ENCODE results near the gene MAN1C1.

MAN1C1 gene

GRCh38 chr1:25700144-25700523, 83.5 kb downstream of the MAN1C1 start:
- DNase-seq = no peak

DNA sequence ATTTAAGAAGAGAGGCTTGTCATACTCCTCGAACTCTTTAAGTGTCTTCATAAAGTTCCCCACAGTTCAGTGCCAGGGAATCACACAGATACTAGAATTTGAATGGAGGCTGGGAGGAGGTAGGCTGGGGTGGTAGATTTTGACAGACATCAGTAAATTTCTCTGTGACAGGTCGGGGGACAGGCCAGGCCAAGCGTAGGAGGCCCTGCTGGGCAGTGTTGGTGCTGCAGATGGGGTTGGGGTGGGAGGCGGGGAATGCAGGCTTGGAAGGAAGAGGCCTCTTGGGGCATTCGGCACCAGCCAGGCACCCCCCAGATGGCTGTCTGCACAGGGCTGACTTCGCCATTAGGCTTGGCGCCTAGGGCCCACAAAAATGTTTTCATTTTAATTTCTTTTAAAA, 84.0 kb downstream of the MAN1C1 start:
- DNase-seq = no peak

DNA sequence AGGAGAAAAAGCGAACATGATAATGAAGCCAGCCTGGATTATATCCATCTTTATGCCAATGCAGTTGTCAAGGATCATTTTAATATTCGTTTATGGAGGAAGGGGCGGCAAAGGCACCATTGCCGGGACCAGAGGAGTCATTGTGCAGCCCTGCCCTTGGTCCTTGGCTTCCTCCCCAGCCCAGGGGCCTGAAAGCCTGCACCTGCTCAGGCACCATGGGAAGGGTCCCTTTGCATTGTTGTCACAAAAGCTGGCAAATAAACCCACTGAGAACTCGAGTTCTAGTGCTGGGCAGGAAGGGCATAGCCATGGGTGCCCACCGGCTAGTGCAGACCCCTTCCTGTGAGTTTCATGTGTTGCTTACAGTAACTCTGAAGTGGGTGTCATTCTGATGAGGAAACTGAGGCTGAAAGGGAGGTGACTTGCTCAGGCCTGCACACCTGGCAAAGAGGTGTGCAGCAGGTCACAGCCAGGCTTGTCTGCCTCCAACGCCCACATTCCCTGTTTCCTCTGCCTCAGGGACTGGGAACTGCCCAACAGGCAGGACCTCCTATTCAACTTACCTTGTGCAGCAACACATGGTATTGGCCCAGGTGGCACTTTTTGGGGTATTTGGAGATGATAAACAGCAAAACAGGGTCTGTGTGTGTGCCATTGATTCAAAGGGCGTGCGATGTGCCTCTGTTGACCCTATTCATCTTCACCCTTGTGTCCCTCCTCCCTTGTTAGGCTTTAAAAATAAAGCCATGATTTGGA, 84.6 kb downstream of the MAN1C1 start:
- DNase-seq = no peak

GRCh38 chr1:25702101-25702775, 85.6 kb downstream of the MAN1C1 start:
- DNase-seq = no peak

DNA sequence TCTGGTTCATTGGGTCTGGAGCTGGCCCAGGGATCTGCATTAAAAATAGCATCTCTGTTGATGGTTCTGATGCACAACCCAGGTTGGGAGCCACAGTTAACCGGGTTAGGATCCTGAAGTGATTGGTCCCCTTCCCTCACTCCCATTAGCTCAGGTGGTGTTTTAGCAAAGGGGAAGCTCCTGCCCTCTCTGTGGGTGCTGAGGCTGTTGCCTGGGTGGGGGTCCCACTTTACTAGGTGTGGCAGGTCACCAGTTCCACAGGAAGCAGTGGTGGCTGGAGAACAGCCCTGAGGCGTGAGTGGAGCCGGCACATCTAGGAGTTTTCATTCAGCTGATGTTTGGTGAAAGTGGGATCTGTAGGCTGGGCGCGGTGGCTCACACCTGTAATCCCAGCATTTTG, 86.5 kb downstream of the MAN1C1 start:
- DNase-seq = no peak

DNA sequence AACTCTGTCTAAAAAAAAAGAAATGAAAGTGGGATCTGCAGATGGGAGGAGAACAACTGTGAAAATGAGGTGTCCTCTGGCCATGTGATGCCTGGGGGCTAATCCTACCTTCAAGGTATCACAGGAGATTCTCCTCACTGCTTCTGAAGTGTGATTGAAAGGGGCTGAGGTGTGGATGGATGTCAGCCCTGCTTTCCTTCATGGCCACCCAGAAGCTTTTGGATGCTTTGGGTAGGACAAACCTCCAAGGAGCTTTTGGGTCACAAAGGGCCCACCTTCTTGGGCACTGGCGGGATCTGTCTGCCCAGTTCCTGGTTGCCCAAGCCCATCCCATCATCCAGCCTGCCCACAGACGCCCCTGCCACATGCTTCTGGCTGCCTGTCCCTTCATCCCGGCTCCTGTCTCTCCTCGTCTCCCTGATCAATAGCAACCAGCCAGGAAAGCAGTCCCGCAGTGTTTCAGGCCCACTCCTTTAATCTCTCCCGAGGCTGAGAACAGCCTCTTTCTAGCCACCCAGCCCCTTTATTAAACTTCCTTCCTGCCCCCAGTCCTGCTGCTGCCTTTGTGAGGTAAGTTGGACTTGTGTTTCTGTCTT, 87.2 kb downstream of the MAN1C1 start:
- DNase-seq = no peak

- no peak for DNase-seq
Observed at GRCh38 chr1:25704267-25704691, 87.7 kb downstream of the MAN1C1 start.

GRCh38 chr1:25705699-25706098, 89.1 kb downstream of the MAN1C1 start:
- no peak for DNase-seq

DNA sequence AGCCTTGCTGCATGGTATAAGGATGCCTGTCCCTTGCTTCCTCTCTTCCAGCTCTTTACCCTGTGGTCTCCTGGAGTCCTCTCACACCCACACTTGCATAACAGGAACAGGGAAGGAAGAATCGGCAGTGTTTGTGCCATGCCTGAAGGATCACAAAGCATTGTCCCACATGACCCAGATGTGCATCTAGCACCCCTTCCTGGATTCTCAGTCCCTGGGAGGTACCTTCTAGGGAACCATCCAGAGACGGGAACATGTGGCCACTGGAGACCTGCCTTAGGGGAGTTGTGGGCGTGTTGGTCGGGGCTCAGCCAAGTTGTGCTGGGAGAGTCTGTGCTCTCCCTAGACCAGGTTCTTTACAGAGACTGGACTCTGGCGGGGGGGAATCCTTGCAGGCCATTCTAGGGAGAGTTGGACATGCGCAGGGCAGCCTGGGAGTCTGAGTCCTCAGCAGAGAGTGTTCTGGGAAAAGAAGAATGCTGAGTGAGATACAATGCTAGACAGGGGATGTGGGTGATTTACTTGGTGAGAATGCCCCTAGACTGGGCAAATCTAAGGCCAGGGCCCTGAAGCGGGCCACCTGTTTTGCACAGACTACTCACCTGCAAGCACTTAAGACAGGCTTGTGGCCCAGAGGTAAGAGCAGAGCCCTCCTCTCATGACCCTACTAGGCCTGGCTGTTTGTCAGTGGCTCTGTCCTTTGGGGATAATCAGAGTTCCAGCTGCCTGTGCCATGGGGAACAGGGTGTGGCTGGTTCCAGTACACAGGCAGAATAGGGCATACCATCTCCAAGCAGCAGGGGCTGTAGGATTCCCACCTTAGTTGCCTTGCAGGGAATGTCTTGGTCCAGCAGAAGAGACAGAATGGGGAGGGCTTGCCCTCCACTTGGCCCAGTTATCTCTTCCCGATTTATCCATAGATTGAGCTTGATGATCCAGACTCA, 89.8 kb downstream of the MAN1C1 start:
- DNase-seq = no peak

GRCh38 chr1:25707280-25708016, 90.9 kb downstream of the MAN1C1 start:
- no peak for DNase-seq

GRCh38 chr1:25710583-25711347, 94.2 kb downstream of the MAN1C1 start:
- DNase-seq = no peak

- no peak for DNase-seq
Observed at GRCh38 chr1:25711555-25712298, 95.1 kb downstream of the MAN1C1 start.

- no peak for DNase-seq
Observed at GRCh38 chr1:25712299-25712970, 95.8 kb downstream of the MAN1C1 start.

DNA sequence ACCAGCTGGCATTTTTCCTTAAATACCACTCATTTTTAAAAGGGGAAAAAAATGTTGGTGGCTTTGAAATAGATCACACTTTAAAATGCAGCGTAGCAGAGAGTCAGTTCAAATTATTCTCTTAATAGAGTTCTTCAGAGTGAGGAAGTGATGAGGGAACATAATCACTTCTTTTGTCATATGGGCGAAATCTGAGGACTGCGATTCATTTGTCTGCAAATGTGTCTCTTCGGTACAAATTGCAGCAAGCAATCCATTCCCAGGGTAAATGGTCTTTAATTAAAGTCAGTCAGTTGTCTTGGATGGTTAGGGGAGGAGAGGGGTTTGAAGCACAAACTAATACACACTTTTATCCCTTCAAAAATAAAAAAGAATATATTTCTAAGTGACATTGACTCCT, 97.4 kb downstream of the MAN1C1 start:
- no peak for DNase-seq

DNA sequence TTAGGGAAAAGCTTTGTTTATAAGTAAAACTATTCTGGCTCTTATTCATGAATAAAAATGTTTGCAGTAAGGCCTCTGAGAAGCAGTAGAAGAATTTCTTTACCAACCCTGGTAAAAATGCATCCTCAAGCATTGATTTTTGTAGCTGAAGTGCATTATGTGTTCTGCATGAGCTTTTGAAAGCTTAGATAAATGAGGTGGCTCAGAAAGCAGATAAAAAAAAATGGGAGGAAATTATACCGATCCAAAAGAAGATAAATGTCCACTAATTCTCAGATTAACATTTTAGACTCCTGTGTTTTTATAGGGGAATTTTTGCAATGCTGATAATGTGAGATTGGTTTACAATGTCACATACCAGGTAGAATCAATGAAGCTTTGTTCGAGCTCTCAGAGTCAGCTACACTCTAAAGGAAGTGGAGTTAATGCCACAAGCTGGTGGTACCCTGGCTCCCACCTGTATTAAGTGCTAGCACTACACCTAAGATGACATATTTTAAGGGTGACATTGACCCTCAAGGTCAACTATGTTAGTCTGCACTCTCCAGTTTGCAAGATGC, 97.9 kb downstream of the MAN1C1 start:
- DNase-seq = no peak

GRCh38 chr1:25715888-25716287, 99.3 kb downstream of the MAN1C1 start:
- no peak for DNase-seq

GRCh38 chr1:25716320-25716719, 99.7 kb downstream of the MAN1C1 start:
- no peak for DNase-seq

DNA sequence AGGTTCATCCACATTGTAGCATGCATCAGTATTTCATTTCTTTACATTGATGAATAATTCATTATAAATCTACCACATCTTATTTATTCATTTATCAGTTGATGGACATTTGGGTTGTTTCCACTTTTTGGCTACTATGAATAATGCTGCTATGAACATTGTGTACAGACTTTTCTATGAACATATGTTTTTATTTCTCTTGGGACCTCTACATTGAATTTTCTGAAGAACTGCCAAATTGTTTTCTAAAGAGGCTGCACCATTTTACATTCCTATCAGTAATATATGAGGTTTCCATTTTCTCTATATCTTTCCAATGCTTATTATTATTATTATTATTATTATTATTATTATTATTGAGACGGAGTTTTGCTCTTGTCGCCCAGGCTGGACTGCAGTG, 102.1 kb downstream of the MAN1C1 start:
- no peak for DNase-seq

DNA sequence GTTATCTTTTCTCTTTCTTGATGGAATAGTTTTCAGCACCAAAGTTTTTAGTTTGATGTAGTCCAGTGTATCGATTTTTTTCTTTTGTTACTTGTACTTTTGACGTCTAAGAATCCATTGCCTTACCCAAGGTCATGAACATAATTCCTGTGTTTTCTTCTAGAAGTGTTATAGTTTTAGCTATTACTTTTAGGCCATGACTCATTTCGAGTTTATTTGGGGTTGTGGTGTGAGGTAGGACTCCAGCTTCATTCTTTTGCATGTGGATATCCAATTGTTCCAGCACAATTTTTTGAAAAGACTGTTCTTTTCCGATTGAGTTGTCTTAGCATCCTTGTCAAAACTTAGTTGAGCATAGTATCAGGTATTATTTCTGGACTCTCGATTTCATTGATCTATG, 104.0 kb downstream of the MAN1C1 start:
- DNase-seq = no peak

All from NCI-H1930 (cell line).